Transverse colon (tissue), 4 donors: Measurements from ENCODE around the gene L3MBTL4.

ENCODE experiments used
- EP300 ChIP-seq: sonication (generic); formaldehyde crosslinking; IDR thresholded peaks from one replicate; pipeline ENCODE4 v1.6.1; 2017; ENCODE audit warnings: antibody characterized with exemption, low read depth
- POLR2A ChIP-seq: fragments of 450-650 bp; IDR thresholded peaks from one replicate; pipeline ENCODE4 v1.6.1; 2016; ENCODE audit warnings: antibody characterized with exemption, mild to moderate bottlenecking, moderate library complexity
- POLR2AphosphoS5 ChIP-seq, 3 donors: sonication (generic); formaldehyde crosslinking; IDR thresholded peaks; one replicate each; pipeline ENCODE4 v1.6.1; 2016; ENCODE audit warnings: antibody characterized with exemption in 3 of 3
- TF ChIP-seq, protein P1 (sequence below), 5 experiments: fragments of 200-600 bp in 3 of 5; fragments of 450-650 bp in 2 of 5; sonication (generic) in 3 of 5; IDR thresholded peaks; 1 replicate in 2 of 5; 2 replicates in 3 of 5; pipeline ENCODE4 v1.5.1; 2016 to 2017; ENCODE audit warnings: antibody characterized with exemption in 5 of 5, inconsistent platforms in 3 of 5, mild to moderate bottlenecking in 2 of 5, moderate library complexity in 1 of 5

DNA sequence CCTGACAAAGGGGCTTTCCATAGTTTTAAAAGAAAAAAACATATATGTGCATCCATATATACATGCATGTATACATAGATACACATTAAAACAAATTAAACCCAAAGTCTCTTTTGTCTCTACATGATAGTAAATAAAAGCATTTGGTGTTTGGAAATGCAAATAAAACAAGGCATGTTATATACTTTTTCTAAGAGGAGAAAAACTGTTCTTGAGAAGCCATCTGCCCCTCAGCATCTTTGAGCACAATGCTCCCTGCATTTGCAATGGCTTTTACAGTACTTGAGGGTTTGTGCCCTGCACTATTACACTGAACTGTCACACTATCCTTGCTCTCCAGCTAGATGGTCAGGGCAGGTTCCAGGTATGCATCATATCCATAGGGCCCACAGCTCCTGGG lies 210.2 kb downstream of the L3MBTL4 start:
- TF ChIP-seq, protein P1, sequence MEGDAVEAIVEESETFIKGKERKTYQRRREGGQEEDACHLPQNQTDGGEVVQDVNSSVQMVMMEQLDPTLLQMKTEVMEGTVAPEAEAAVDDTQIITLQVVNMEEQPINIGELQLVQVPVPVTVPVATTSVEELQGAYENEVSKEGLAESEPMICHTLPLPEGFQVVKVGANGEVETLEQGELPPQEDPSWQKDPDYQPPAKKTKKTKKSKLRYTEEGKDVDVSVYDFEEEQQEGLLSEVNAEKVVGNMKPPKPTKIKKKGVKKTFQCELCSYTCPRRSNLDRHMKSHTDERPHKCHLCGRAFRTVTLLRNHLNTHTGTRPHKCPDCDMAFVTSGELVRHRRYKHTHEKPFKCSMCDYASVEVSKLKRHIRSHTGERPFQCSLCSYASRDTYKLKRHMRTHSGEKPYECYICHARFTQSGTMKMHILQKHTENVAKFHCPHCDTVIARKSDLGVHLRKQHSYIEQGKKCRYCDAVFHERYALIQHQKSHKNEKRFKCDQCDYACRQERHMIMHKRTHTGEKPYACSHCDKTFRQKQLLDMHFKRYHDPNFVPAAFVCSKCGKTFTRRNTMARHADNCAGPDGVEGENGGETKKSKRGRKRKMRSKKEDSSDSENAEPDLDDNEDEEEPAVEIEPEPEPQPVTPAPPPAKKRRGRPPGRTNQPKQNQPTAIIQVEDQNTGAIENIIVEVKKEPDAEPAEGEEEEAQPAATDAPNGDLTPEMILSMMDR (IDR thresholded peaks at IDR 0.05), result no peak
- TF ChIP-seq POLR2A (no peak), POLR2AphosphoS5 (IDR thresholded peaks at IDR 0.05) (no peak), EP300 (no peak)
